Gastroesophageal sphincter (tissue), 3 donors: ENCODE results near the gene ZBTB17.

ENCODE experiments used
- CTCF ChIP-seq, 4 experiments: fragments of 200-600 bp in 2 of 4; fragments of 450-650 bp in 2 of 4; sonication (generic) in 1 of 4; IDR thresholded peaks; one replicate each; pipeline ENCODE4 v1.5.1; 2017 to 2019; ENCODE audit warnings: antibody characterized with exemption in 4 of 4, mild to moderate bottlenecking in 2 of 4, moderate library complexity in 2 of 4
- EP300 ChIP-seq: sonication (generic); formaldehyde crosslinking; IDR thresholded peaks from one replicate; pipeline ENCODE4 v1.6.1; 2017; ENCODE audit warnings: antibody characterized with exemption, mild to moderate bottlenecking
- POLR2A ChIP-seq, 2 donors: fragments of 450-650 bp; IDR thresholded peaks; one replicate each; pipeline ENCODE4 v1.6.1; 2017; ENCODE audit warnings: antibody characterized with exemption in 2 of 2, mild to moderate bottlenecking in 2 of 2, moderate library complexity in 1 of 2

GRCh38 chr1:15981679-15982078 is 5.8 kb upstream of the ZBTB17 start:
- no peak for TF ChIP-seq CTCF (IDR thresholded peaks at IDR 0.05)
- TF ChIP-seq POLR2A (IDR thresholded peaks at IDR 0.05): no peak
- TF ChIP-seq EP300: no peak
